K562 (cell line): ENCODE measurements around the gene ARID3A. TPM values are rescaled to one million over a fixed set of nuclear protein-coding genes. Genes with fewer than 3 reads are reported as not detected.

Experiments used
- ARID1B ChIP-seq: fragments of 450-650 bp; IDR thresholded peaks from 2 replicates; pipeline ENCODE4 v1.6.1; 2016; ENCODE audit warnings: antibody characterized with exemption, mild to moderate bottlenecking, inconsistent platforms
- BRD4 ChIP-seq: fragments of 200-600 bp; sonication (generic); IDR thresholded peaks from 2 replicates; pipeline ENCODE4 v1.6.1; 2017; ENCODE audit warnings: inconsistent platforms
- EP300 ChIP-seq: IDR thresholded peaks from 2 replicates; pipeline ENCODE4 v1.6.1; 2012; ENCODE audit warnings: low read length, improper control_type of control experiment
- HNRNPL ChIP-seq: fragments of 200-400 bp; formaldehyde crosslinking; IDR thresholded peaks from 2 replicates; pipeline ENCODE4 v1.6.1; 2017; ENCODE audit warnings: low read depth, mild to moderate bottlenecking, low read length
- MAZ ChIP-seq, 2 experiments: fragments of 450-650 bp in 1 of 2; sonication (generic) in 1 of 2; formaldehyde crosslinking; IDR thresholded peaks in 1 of 2; conservative IDR thresholded peaks in 1 of 2; 2 replicates each; pipeline versions ENCODE4 v1.4.0 to v1.5.0; 2020; ENCODE audit warnings: mild to moderate bottlenecking in 1 of 2, missing genetic modification reagents in 1 of 2
- MTA3 ChIP-seq: fragments of 450-650 bp; formaldehyde crosslinking; IDR thresholded peaks from 2 replicates; pipeline ENCODE4 v1.6.1; 2017; ENCODE audit warnings: mild to moderate bottlenecking, borderline replicate concordance
- NFRKB ChIP-seq: fragments of 450-650 bp; IDR thresholded peaks from 2 replicates; pipeline ENCODE4 v1.6.1; 2016; ENCODE audit warnings: low read depth
- NR3C1 ChIP-seq: sonication (generic); formaldehyde crosslinking; IDR thresholded peaks from 2 replicates; pipeline ENCODE4 v1.8.1; 2022; ENCODE audit warnings: missing genetic modification reagents
- NR4A1 ChIP-seq, 2 experiments: fragments of 250-450 bp in 1 of 2; fragments of 450-650 bp in 1 of 2; sonication (Bioruptor Pico) in 1 of 2; IDR thresholded peaks; 2 replicates each; pipeline versions ENCODE4 v1.4.0 to v1.6.1; 2016 to 2020; ENCODE audit warnings: mild to moderate bottlenecking in 2 of 2, missing compliant biosample characterization in 1 of 2, missing genetic modification characterization in 1 of 2, moderate library complexity in 1 of 2
- POLR2A ChIP-seq: fragments of 450-650 bp; conservative IDR thresholded peaks from 2 replicates; pipeline ENCODE4 v1.6.1; 2016
- POLR2G ChIP-seq: fragments of 200-400 bp; formaldehyde crosslinking; IDR thresholded peaks from 2 replicates; pipeline ENCODE4 v1.6.1; 2017; ENCODE audit warnings: low read depth, mild to moderate bottlenecking, antibody characterized with exemption, low read length, moderate library complexity
- RBFOX2 ChIP-seq: fragments of 200-400 bp; formaldehyde crosslinking; IDR thresholded peaks from 2 replicates; pipeline ENCODE4 v1.6.1; 2017; ENCODE audit warnings: low read depth, mild to moderate bottlenecking, low read length, moderate library complexity
- REST ChIP-seq, 2 experiments: fragments of 450-650 bp; formaldehyde crosslinking in 1 of 2; IDR thresholded peaks; 2 replicates each; pipeline versions ENCODE4 v1.4.0 to v1.6.1; 2014 to 2020; ENCODE audit warnings: mild to moderate bottlenecking in 2 of 2, borderline replicate concordance in 1 of 2, low read depth in 1 of 2
- RNF2 ChIP-seq: sonication (generic); IDR thresholded peaks from 2 replicates; pipeline ENCODE4 v1.6.1; 2016
- SRSF3 ChIP-seq: fragments of 200-400 bp; formaldehyde crosslinking; IDR thresholded peaks from 2 replicates; pipeline ENCODE4 v1.6.1; 2016; ENCODE audit warnings: mild to moderate bottlenecking, low read length, moderate library complexity; ENCODE audit not compliant: insufficient read depth
- SRSF9 ChIP-seq: fragments of 200-400 bp; formaldehyde crosslinking; IDR thresholded peaks from 2 replicates; pipeline ENCODE4 v1.6.1; 2017; ENCODE audit warnings: low read depth, low read length, borderline replicate concordance
- TBL1XR1 ChIP-seq, 2 experiments: IDR thresholded peaks; 2 replicates each; pipeline ENCODE4 v1.6.1; 2012; ENCODE audit warnings: improper control_type of control experiment in 2 of 2, low read length in 2 of 2, mild to moderate bottlenecking in 1 of 2
- TCF15 ChIP-seq: fragments of 250-450 bp; sonication (Bioruptor Pico); IDR thresholded peaks from 2 replicates; pipeline ENCODE4 v1.8.0; 2022; ENCODE audit warnings: moderate library complexity, mild to moderate bottlenecking, inconsistent platforms
- TEAD2 ChIP-seq: fragments of 450-650 bp; IDR thresholded peaks from 2 replicates; pipeline ENCODE4 v1.6.1; 2016; ENCODE audit warnings: missing genetic modification characterization, control low read depth, missing compliant biosample characterization
- ZBTB17 ChIP-seq: fragments of 450-650 bp; formaldehyde crosslinking; IDR thresholded peaks from 2 replicates; pipeline ENCODE4 v1.4.0; 2020; ENCODE audit warnings: mild to moderate bottlenecking
- polyA plus RNA-seq, 8 experiments: library from polyadenylated mRNA; depleted of rRNA in 4 of 8; stranded (reverse) in 5 of 8; unstranded in 3 of 8; fragments of >200 nt; fragmentation: Nextera tagmentation in 2 of 8; fragmentation: Illumina TruSeq in 1 of 8; extraction: Ambion mirVana in 2 of 8; extraction: Trizol in 1 of 8; gene quantifications; 2 replicates each; pipeline versions ENCODE4 v1.2.1 to v1.2.3, GENCODE V29; 2011 to 2014; ENCODE audit warnings: inconsistent platforms in 1 of 8, missing spikeins in 1 of 8
- total RNA-seq, 7 experiments: library from RNA; depleted of rRNA in 6 of 7; stranded (reverse); fragments of >200 nt in 6 of 7; fragmentation: Illumina TruSeq in 2 of 7; extraction: Trizol in 2 of 7; gene quantifications; 2 replicates each; pipeline versions ENCODE4 v1.2.1 to v1.2.3, GENCODE V29; 2011 to 2021; ENCODE audit warnings: low replicate concordance in 1 of 7

Gene ARID3A
- total and polyA plus RNA-seq, 9 of the 15 experiments (the other 6 are each of a cell fraction or from before 2014, with no cell fraction given) = 1.4 to 118 (median 31.2) TPM

DNA sequence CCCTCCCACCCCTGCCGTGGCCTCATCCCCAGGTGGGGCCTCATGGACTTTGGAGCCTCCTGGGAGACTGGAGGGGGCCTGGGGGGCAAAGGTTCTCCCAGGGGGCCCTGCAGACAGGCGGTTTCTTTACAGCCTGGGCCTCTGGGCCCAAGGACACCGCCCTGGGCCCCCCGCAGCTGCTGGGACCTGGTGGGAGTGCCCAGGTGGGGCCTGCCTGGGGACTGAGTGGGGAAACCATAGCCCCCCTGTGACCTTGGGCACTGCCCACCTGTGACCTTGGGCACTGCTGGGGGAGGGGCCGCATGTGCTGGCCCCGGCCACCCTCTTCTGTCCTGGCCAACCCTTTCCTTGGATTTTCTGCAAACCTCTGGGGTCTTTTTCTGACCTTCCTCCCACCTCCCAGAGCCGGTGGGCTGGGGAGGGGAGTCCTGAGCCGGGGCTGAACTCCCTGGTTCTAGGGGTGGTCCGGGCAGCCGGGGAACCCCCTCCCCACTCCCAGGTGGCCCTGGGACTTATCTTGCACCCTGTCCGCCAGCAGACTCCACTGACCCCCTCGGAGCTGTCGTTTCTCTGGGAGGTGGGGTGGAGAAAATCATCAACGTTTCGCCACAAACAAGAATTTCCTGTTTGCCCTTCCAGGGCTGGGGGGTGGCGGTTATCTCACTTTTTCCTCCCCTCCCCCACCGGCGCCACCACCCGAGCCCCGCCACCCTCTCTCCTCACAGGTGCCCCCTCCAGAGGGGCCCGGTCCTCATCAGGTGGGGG is 27.0 kb downstream of the ARID3A start (continued):
- no peak for TF ChIP-seq REST (IDR thresholded peaks at IDR 0.05; ENCODE audit: borderline replicate concordance)
- 0 out of 2 replicates have a peak, but pooled peaks have one; percentile 54 for TF ChIP-seq REST (CRISPR knock-in tag; IDR thresholded peaks at IDR 0.05; ENCODE audit: low read depth)
- no peak for TF ChIP-seq SRSF9
- TF ChIP-seq ARID1B = peak; percentile 43; the same call in 1 of the 2 replicates
- peak; percentile 33; the same call in 1 of the 2 replicates for TF ChIP-seq MTA3
- peak; percentile 45; the same call in 1 of the 2 replicates for TF ChIP-seq POLR2A
- TF ChIP-seq POLR2G = peak; percentile 52; the same call in 1 of the 2 replicates
- TF ChIP-seq RNF2 = peak; percentile 33; the same call in 1 of the 2 replicates
- no peak for TF ChIP-seq ZBTB17 (CRISPR knock-in tag)
- TF ChIP-seq SRSF3 = 0 out of 2 replicates have a peak, but pooled peaks have one; percentile 27
- peak; percentile 66 for TF ChIP-seq RBFOX2
- TF ChIP-seq HNRNPL = peak; percentile 93; the same call in 1 of the 2 replicates
- no peak for TF ChIP-seq TEAD2 (tag)
- peak; percentile 78; the same call in 1 of the 2 replicates for TF ChIP-seq BRD4
- peak; percentile 65 for TF ChIP-seq EP300
- TF ChIP-seq NR3C1 (CRISPR knock-in tag) = no peak
- TF ChIP-seq MAZ (CRISPR knock-in tag; conservative IDR thresholded peaks at IDR 0.05 in 1 of 2, IDR thresholded peaks at IDR 0.05 in 1 of 2) = peak; percentile 36 to 45; a peak in 2 of 4 replicates
- 0 out of 4 replicates have a peak, but pooled peaks of 1 of the 2 experiments have one; percentile 38 for TF ChIP-seq TBL1XR1 (IDR thresholded peaks at IDR 0.05; ENCODE audit: low read length in 2 of 2)
- TF ChIP-seq NR4A1 (CRISPR knock-in tag; IDR thresholded peaks at IDR 0.05) = 0 out of 2 replicates have a peak, but pooled peaks have one; percentile 74
- no peak for TF ChIP-seq NR4A1 (tag; IDR thresholded peaks at IDR 0.05)
- peak; percentile 52; the same call in 1 of the 2 replicates for TF ChIP-seq NFRKB
- 0 out of 2 replicates have a peak, but pooled peaks have one; percentile 17 for TF ChIP-seq TCF15
